H7 (cell line): ENCODE data around the gene CDY2A. TPM values are rescaled to one million over a fixed set of nuclear protein-coding genes. Genes with fewer than 3 reads are reported as not detected.
"Not testable (repeated sequence)": the region's sequence is repeated elsewhere in the genome, so short reads cannot be mapped to it uniquely, and the experiment has no call there.

Experiments
- DNase-seq: peaks from one replicate; pipeline ENCODE4 v3.0.0; 2012
- H3K27me3 ChIP-seq: 2 replicates; pipeline ENCODE4 v1.6.0; 2011; ENCODE audit warnings: mild to moderate bottlenecking, low read length; ENCODE audit not compliant: control insufficient read depth, insufficient read depth
- H3K36me3 ChIP-seq: replicated peaks from 2 replicates; pipeline ENCODE4 v1.5.1; 2011; ENCODE audit warnings: low read length; ENCODE audit not compliant: control insufficient read depth, insufficient read depth
- H3K4me3 ChIP-seq: 2 replicates; pipeline ENCODE4 v1.5.1; 2011; ENCODE audit warnings: low read depth, mild to moderate bottlenecking, control low read depth, low read length, moderate library complexity; ENCODE audit not compliant: insufficient read depth
- total RNA-seq: library from RNA; depleted of rRNA; stranded (reverse); fragments of >200 nt; shearing (Covaris generic); gene quantifications from 2 replicates; pipeline ENCODE4 v1.2.3, GENCODE V29; 2014; rRNA removed

CDY2A gene
- total RNA-seq = not detected in 2 replicates

DNA sequence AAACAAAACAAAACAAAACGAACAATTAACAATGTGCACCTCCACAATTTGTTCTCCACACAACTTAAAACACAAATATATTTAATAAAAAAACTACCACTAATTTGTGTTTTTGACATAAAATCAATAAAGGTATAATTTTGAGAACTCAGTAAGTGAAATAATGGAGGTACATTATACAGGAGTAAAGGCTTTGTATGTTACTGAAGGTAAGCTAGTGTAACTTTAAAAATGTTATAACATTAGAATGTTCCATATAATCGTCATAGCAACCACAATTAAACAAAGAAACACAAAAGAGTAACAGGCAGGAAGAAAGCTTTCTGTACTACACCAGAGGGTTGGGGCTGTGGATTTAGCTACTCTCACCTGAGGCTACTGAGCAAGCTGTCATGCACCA, at the start of gene CDY2A:
CDY2A (plus strand) TSS at position 301 of the 400 bp plus-strand sequence. CDS start 328 bp downstream, outside the sequence.
- H3K4me3 ChIP-seq, DNase-seq, H3K27me3 ChIP-seq, H3K36me3 ChIP-seq: not testable (repeated sequence)

- not testable (repeated sequence) for H3K36me3 ChIP-seq, H3K4me3 ChIP-seq, H3K27me3 ChIP-seq, DNase-seq
Observed at GRCh38 chrY:17997586-17997985, 28.0 kb upstream of the CDY2A start.

DNA sequence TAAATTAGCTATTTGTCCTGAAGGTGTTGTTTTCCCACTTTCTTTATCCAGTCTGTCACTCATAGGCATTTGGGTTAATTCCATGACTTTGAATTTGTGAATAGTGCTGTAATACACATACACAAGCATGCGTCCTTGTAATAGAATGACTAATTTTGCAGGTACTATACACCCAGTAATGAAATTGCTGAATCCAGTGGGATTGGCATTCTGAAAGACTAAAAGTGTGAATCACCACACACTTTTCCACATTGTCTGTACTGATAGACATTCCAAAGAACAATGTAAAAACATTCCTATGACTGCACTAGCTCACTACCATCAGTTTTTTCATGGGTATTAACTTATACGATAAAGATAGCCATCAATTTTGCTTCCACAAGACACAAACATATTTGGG, 27.3 kb upstream of the CDY2A start:
- H3K36me3 ChIP-seq, DNase-seq, H3K27me3 ChIP-seq, H3K4me3 ChIP-seq: not testable (repeated sequence)

- H3K27me3 ChIP-seq, H3K36me3 ChIP-seq, H3K4me3 ChIP-seq, DNase-seq: not testable (repeated sequence)
Observed at GRCh38 chrY:18023897-18024296, 1.7 kb upstream of the CDY2A start.

DNA sequence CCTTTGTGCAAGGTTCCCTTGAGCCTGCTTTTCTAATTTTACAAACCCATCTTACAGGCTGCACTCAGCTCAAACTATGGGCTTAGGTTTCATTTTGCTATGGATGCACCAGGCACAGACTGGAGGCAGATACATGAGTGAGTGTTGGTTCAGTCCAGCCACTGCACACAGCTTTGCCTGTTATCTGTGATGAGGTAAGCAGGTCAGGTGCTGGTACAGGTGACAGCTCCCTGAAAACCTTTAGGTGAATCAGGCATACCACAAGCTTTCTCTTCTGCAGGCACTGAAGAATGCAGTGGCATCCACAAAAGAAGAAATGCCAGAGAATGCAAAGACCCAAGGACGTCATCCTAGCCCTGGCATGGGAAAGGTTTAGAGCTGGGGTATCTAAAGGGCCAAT, 3.3 kb downstream of the CDY2A start:
- H3K4me3 ChIP-seq, H3K36me3 ChIP-seq, DNase-seq, H3K27me3 ChIP-seq: not testable (repeated sequence)

DNA sequence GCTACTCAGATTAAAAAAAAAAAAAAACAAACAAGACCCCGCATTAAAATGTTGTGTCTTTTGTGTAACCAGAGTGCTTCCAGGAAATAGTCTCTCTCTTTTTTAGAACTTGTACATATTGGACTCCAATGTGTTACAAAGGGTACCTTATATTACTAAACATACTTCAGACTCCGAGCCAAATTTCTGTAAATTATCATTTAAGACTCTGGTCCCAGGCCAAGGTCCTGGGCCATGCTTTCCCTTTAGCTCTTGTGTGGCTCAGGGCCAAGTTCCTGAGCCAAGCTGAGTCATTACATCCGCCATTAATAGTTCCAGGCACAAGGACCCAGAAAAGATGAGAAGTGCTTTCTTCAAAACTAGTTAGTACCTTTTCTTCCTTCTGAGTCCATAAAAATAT, 4.6 kb downstream of the CDY2A start:
- not testable (repeated sequence) for H3K4me3 ChIP-seq, H3K27me3 ChIP-seq, DNase-seq, H3K36me3 ChIP-seq

DNA sequence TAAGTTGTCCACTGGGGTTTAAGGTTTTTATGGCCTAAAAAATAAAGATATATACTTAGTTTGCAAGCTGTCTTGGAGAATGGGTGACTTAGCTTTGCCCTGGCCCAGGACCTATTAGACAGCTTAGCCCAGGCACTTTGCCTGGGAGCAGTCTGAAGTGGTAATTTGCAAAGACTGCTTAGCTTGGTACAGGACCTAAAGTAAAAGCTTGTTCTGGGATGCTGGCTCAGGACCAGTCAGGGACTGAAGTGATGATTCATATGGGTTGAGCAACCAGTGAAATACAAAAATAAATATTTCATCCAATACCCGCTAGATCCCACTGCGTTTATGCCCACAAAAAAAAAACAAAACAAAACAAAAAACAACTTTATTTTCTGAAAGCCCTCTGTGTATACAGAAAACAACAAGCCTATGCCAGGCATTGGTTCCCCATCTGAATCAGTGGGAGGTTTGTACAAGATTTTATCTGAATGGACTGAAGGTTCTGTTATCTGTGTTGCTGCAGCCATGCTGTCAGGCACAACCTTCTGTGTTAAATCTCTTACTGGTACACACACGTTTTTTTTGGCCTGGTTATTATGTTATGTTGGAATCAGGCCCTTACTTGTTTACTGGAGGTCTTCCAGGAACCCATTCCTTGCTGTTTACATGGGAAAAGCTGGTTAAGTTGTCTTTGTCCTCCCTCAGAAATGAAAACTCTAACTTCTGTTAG, 8.7 kb downstream of the CDY2A start:
- H3K4me3 ChIP-seq, H3K36me3 ChIP-seq, H3K27me3 ChIP-seq: not testable (repeated sequence)

DNA sequence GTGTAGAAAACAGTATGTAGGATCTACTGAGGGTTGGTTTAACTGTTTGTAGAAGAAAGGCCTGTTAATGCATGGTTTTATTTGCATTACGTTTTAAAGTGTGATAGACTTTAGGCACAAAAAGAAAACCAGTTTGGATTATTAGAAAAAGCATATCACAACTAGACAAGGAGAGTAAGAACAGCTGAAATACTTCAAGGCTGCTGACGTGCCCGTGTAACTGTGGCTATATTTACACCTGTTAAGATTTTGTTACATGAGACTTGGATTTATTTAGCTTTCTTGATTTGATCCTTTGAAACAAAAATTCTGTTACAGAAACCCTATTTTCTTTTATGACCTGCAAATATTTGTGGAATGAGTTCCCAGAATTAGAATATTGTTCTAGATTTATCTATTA, 9.3 kb downstream of the CDY2A start:
- H3K36me3 ChIP-seq, H3K4me3 ChIP-seq, H3K27me3 ChIP-seq, DNase-seq: not testable (repeated sequence)

More for the DNA sequence above, 8.7 kb downstream of the CDY2A start:
- DNase-seq = not testable (repeated sequence)

DNA sequence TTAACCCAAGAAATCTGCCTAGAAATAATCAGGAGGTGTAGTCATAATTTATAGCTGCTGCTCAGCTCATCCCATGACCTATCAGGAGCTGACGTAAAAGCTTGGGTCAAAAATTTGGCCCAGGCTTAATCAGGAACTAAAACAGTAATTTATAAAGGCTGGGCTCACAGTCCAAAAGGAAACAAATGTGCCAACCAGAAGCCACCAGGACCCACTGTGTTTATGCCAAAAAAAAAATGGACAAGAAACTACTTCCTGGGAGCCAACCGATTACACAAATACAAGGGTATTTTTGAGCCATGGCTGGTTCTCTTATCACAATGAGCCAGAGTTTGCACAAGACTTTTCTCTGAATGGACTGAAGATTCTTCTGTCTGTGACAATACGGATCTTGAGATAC, 19.4 kb downstream of the CDY2A start:
- not testable (repeated sequence) for H3K4me3 ChIP-seq, DNase-seq, H3K36me3 ChIP-seq, H3K27me3 ChIP-seq

- not testable (repeated sequence) for DNase-seq, H3K27me3 ChIP-seq
Observed at GRCh38 chrY:18048149-18049040, 22.8 kb downstream of the CDY2A start.

DNA sequence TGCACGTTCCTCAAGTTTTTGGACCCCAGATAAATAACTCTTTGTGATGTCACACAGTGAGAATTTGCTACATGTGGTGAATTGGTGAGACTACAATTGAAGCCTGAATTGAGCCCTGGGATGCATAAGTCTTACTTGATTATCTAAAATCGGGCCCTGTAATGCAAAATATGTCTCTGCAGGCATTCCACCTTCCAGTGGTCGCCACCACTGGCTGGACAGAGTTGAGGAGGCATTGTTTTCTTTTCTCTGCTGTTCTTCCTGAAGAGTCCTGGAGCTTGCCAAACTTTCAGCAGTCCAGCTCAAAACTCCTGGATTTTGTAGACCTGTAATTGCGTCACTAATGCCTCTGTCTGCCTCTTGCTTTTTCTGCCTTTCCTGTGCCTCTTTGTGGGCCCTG, 23.5 kb downstream of the CDY2A start:
- not testable (repeated sequence) for H3K36me3 ChIP-seq, DNase-seq, H3K4me3 ChIP-seq, H3K27me3 ChIP-seq

More at GRCh38 chrY:18048149-18049040, 22.8 kb downstream of the CDY2A start:
- H3K4me3 ChIP-seq, H3K36me3 ChIP-seq: not testable (repeated sequence)

DNA sequence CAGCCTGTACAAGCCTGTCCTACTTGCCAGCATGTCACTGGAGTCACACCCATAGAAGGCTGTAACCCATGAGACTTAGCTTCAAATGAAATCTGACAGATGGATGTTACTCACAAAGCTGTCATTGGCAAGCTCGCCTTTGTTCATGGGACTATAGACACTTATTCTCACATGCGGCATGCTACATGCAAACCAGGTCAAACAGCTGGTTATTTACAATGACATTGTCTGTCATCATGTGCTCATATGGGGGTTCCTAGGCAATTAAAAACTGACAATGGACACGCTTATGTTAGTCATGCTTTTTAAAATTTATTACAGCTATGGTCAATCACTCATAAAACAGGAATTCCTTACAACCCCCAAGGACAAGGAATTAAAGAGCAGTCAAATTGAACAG, 30.9 kb downstream of the CDY2A start:
- H3K4me3 ChIP-seq, H3K36me3 ChIP-seq, H3K27me3 ChIP-seq, DNase-seq: not testable (repeated sequence)

DNA sequence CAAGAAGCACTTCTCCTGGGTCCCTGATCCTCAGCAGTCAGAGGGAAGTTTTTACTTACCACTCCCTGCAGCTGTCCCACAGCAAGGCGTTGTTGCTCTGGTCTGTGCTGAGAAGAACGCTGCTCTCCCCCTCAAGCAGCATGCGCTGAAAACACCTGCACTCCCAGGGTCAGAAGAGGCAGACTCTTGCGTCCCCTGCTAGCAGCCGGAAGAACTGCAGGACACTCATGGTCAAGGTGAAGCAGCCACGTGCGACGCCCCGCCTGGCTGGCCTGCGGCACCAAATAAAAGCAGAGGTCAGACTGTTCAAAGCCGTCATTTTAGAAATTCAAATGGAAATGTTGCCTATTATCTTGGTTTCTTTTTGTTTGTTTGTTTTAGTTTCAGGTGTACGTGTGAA, 47.9 kb downstream of the CDY2A start:
- not testable (repeated sequence) for H3K27me3 ChIP-seq, H3K4me3 ChIP-seq, DNase-seq, H3K36me3 ChIP-seq
